CD4-positive, alpha-beta T cell (primary cell): ENCODE measurements around the gene OR10C1. TPM values are rescaled to one million over a fixed set of nuclear protein-coding genes. Genes with fewer than 3 reads are reported as not detected.

Experiments
- ATAC-seq: fragments of 200-7000 bp; cut with Tn5 transposase; one replicate; pipeline ENCODE4 v1.10.0; 2022; ENCODE audit warnings: mild to moderate bottlenecking; ENCODE audit not compliant: poor library complexity
- CTCF ChIA-PET: fragments of 350-600 bp; sonication (Branson Sonifier 250); formaldehyde crosslinking; loops from one replicate; lab custom pipeline; 2021; ENCODE audit warnings: antibody characterized with exemption, inconsistent platforms; lab: Charles Lee
- POLR2A ChIA-PET: fragments of 350-600 bp; sonication (Branson Sonifier 250); formaldehyde crosslinking; loops from one replicate; lab custom pipeline; 2021; ENCODE audit warnings: antibody characterized with exemption, inconsistent platforms; lab: Charles Lee
- DNase-seq, 14 experiments: peaks; one replicate each; pipeline ENCODE4 v3.0.0-alpha.2; 2013 to 2020; ENCODE audit warnings: mixed read lengths in 2 of 14
- H3K27ac ChIP-seq, 2 donors: one replicate each; pipeline versions ENCODE4 v1.5.1 to v1.7.0; 2013; ENCODE audit warnings: low read length in 2 of 2, low read depth in 1 of 2, mild to moderate bottlenecking in 1 of 2
- H3K27me3 ChIP-seq, 2 experiments: 1 replicate in 1 of 2; 2 replicates in 1 of 2; pipeline versions ENCODE4 v1.6.1 to v1.7.0; 2013; ENCODE audit warnings: low read length in 2 of 2, control low read depth in 1 of 2, mild to moderate bottlenecking in 1 of 2, moderate library complexity in 1 of 2; ENCODE audit not compliant: insufficient read depth in 2 of 2, control insufficient read depth in 1 of 2
- H3K36me3 ChIP-seq: one replicate; pipeline ENCODE4 v1.6.1; 2013; ENCODE audit warnings: low read length, control low read depth; ENCODE audit not compliant: insufficient read depth
- H3K4me1 ChIP-seq: one replicate; pipeline ENCODE4 v1.6.1; 2013; ENCODE audit warnings: low read length, control low read depth; ENCODE audit not compliant: insufficient read depth
- H3K4me3 ChIP-seq: one replicate; pipeline ENCODE4 v1.5.1; 2013; ENCODE audit warnings: mild to moderate bottlenecking, low read length, moderate library complexity
- H3K9me3 ChIP-seq, 2 experiments: 1 replicate in 1 of 2; 2 replicates in 1 of 2; pipeline versions ENCODE4 v1.6.1 to v1.7.0; 2013; ENCODE audit warnings: low read length in 2 of 2, mild to moderate bottlenecking in 2 of 2, control low read depth in 1 of 2, moderate library complexity in 1 of 2; ENCODE audit not compliant: control insufficient read depth in 1 of 2, insufficient read depth in 1 of 2
- H3K27ac Mint-ChIP-seq: one replicate; pipeline ENCODE4 v1.8.0; 2020; ENCODE audit warnings: mixed read lengths
- H3K27me3 Mint-ChIP-seq: one replicate; pipeline ENCODE4 v1.8.0; 2021; ENCODE audit warnings: mixed read lengths
- H3K36me3 Mint-ChIP-seq: one replicate; pipeline ENCODE4 v1.8.0; 2021; ENCODE audit warnings: low read depth, mixed read lengths
- H3K4me1 Mint-ChIP-seq: one replicate; pipeline ENCODE4 v1.8.0; 2021; ENCODE audit warnings: low read depth, mixed read lengths
- H3K4me3 Mint-ChIP-seq: one replicate; pipeline ENCODE4 v1.8.0; 2020; ENCODE audit warnings: mild to moderate bottlenecking, mixed read lengths
- H3K9me3 Mint-ChIP-seq: one replicate; pipeline ENCODE4 v1.8.0; 2020; ENCODE audit warnings: mixed read lengths
- intact Hi-C, 2 experiments: fragments of 100-400 bp; cut with DNase I in 1 of 2; cut with micrococcal nuclease in 1 of 2; formaldehyde crosslinking; loops; one replicate each; pipeline versions ENCODE4 v1.15.1 to v1.9.0; 2023 to 2025; cut with DNase I, micrococcal nuclease
- polyA plus RNA-seq, 2 donors: library from polyadenylated mRNA; unstranded; fragments of 120-200 nt; gene quantifications; one replicate each; pipeline ENCODE4 v1.2.1, GENCODE V29; 2013
- total RNA-seq, 174 experiments: library from RNA in 2 of 174; stranded (reverse) in 2 of 174; gene quantifications; one replicate each; pipeline ENCODE4 v1.2.3 and lab custom pipeline; 2021 to 2026
- TF ChIP-seq, protein P1 (sequence below): fragments of 200-600 bp; IDR thresholded peaks from one replicate; pipeline ENCODE4 v1.8.0; 2022; ENCODE audit warnings: antibody characterized with exemption, mild to moderate bottlenecking

The OR10C1 gene, protein sequence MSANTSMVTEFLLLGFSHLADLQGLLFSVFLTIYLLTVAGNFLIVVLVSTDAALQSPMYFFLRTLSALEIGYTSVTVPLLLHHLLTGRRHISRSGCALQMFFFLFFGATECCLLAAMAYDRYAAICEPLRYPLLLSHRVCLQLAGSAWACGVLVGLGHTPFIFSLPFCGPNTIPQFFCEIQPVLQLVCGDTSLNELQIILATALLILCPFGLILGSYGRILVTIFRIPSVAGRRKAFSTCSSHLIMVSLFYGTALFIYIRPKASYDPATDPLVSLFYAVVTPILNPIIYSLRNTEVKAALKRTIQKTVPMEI
- total RNA-seq = not detected
- not detected for polyA plus RNA-seq (2013, experiment 1 of 2)
- not detected for polyA plus RNA-seq (2013, experiment 2 of 2)
- 0 to 0.10 (median 0) reads per million in 172 experiments for total RNA-seq (lab: John Stamatoyannopoulos, UW)

GRCh38 chr6:29439006-29439405 lies at the start of gene OR10C1:
OR10C1 (plus strand) TSS chr6:29439306; CDS start chr6:29440016, 710 bp downstream.
- Mint-ChIP-seq H3K27me3 (peaks cover 85% of the 10 kb centered on the region), H3K27ac (no peak within 1 kb of the TSS), H3K9me3 (no peaks in the 10 kb centered on the region), H3K36me3 (no peaks in the 10 kb centered on the region), H3K4me1 (no peaks in the 10 kb centered on the region), H3K4me3 (no peak within 1 kb of the TSS)
- Histone ChIP-seq H3K27ac (no peak within 1 kb of the TSS), H3K36me3 (no peaks in the 10 kb centered on the region), H3K4me3 (no peak within 1 kb of the TSS), H3K27me3 (peaks cover 3 to 19% of the 10 kb centered on the region in 2 experiments), H3K9me3 (peaks cover 0 to 10% of the 10 kb centered on the region in 2 experiments), H3K4me1 (no peaks in the 10 kb centered on the region)
- POLR2A ChIA-PET = no interaction called here
- CTCF ChIA-PET = no interaction called here
- TF ChIP-seq, protein P1, sequence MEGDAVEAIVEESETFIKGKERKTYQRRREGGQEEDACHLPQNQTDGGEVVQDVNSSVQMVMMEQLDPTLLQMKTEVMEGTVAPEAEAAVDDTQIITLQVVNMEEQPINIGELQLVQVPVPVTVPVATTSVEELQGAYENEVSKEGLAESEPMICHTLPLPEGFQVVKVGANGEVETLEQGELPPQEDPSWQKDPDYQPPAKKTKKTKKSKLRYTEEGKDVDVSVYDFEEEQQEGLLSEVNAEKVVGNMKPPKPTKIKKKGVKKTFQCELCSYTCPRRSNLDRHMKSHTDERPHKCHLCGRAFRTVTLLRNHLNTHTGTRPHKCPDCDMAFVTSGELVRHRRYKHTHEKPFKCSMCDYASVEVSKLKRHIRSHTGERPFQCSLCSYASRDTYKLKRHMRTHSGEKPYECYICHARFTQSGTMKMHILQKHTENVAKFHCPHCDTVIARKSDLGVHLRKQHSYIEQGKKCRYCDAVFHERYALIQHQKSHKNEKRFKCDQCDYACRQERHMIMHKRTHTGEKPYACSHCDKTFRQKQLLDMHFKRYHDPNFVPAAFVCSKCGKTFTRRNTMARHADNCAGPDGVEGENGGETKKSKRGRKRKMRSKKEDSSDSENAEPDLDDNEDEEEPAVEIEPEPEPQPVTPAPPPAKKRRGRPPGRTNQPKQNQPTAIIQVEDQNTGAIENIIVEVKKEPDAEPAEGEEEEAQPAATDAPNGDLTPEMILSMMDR = no peak
- ATAC-seq = no peak
- no peak for DNase-seq
- intact Hi-C loops = no loop called here

GRCh38 chr6:29395331-29395730 lies 43.8 kb upstream of the OR10C1 start, which contains the start of gene OR12D2:
OR12D2 (plus strand) TSS chr6:29395631; CDS start chr6:29396700, 1,069 bp downstream.
- H3K9me3 ChIP-seq = no peaks in the 10 kb centered on the region
- TF ChIP-seq, protein P1 = no peak
- H3K4me1 ChIP-seq = no peaks in the 10 kb centered on the region
- CTCF ChIA-PET = no interaction called here
- no peak for ATAC-seq
- intact Hi-C loops = no loop called here
- no peaks in the 10 kb centered on the region for H3K9me3 Mint-ChIP-seq
- no peaks in the 10 kb centered on the region for H3K36me3 ChIP-seq
- no peak for DNase-seq
- no peak within 1 kb of the TSS for H3K4me3 ChIP-seq
- H3K36me3 Mint-ChIP-seq = no peaks in the 10 kb centered on the region
- peaks cover 60% of the 10 kb centered on the region for H3K27me3 Mint-ChIP-seq
- H3K27ac ChIP-seq = no peak within 1 kb of the TSS
- H3K27ac Mint-ChIP-seq = no peak within 1 kb of the TSS
- peaks cover 6 to 28% of the 10 kb centered on the region in 2 experiments for H3K27me3 ChIP-seq
- POLR2A ChIA-PET = no interaction called here
- H3K4me3 Mint-ChIP-seq = no peak within 1 kb of the TSS
- H3K4me1 Mint-ChIP-seq = no peaks in the 10 kb centered on the region

DNA sequence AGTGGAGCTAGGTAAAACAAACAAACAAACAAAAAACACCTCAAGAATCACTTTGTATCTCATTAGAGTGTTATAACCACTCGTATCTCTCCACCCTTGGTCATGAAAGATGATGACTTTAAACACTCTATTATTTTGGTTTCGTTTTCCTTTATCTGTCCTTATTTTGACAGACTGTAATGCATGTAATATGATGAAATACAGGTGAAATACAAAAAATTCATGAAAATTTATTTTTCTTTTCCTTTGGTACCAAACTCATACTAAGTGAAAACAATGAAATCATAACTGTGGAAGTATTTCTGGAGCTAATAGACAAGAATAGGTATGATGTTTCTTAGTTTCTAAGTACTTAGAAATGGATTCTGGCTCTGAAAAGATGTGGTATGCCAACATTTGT lies 39.6 kb upstream of the OR10C1 start:
- no peaks in the 10 kb centered on the region for H3K36me3 ChIP-seq
- no peaks in the 10 kb centered on the region for H3K4me1 ChIP-seq
- ChIA-PET POLR2A (no interaction called here), CTCF (interaction anchor here (1.1 kb wide), 1 partner anchor 13 kb away, joined by 3 read pairs; no protein-coding TSS in a partner anchor)
- no peak overlapping the region for H3K27ac Mint-ChIP-seq
- H3K4me1 Mint-ChIP-seq = no peaks in the 10 kb centered on the region
- no peak for DNase-seq
- TF ChIP-seq, protein P1 = no peak
- intact Hi-C loops = no loop called here
- H3K27me3 Mint-ChIP-seq = peaks cover 76% of the 10 kb centered on the region
- ATAC-seq = no peak
- H3K27me3 ChIP-seq = peaks cover 7 to 15% of the 10 kb centered on the region in 2 experiments
- H3K4me3 Mint-ChIP-seq = no peak overlapping the region
- H3K27ac ChIP-seq = no peak overlapping the region
- H3K36me3 Mint-ChIP-seq = no peaks in the 10 kb centered on the region
- no peaks in the 10 kb centered on the region for H3K9me3 ChIP-seq
- no peak overlapping the region for H3K4me3 ChIP-seq
- no peaks in the 10 kb centered on the region for H3K9me3 Mint-ChIP-seq
